Activated naive CD4-positive, alpha-beta T cell treated with anti-CD3 and anti-CD28 coated beads, Interleukin-2, amount 50 U/mL, for 72 hours (primary cell): ENCODE measurements around the gene CC2D1A. TPM values are rescaled to one million over a fixed set of nuclear protein-coding genes. Genes with fewer than 3 reads are reported as not detected.
A peak's percentile ranks its signal among the peaks of the same experiment; 100 is the strongest.

Experiments
- ATAC-seq, 2 donors: fragments of 150-1000 bp; cut with Tn5 transposase; 2 replicates each; pipeline ENCODE4 v1.10.0; 2021; ENCODE audit warnings: mild to moderate bottlenecking in 2 of 2, moderate library complexity in 2 of 2
- DNase-seq, 2 donors: peaks; one replicate each; pipeline ENCODE4 v3.0.0; 2021 to 2022; ENCODE audit warnings: low spot score in 2 of 2
- H3K27ac Mint-ChIP-seq, 2 donors: one replicate each; pipeline ENCODE4 v1.8.0; 2022; ENCODE audit warnings: mild to moderate bottlenecking in 2 of 2, mixed read lengths in 2 of 2
- H3K36me3 Mint-ChIP-seq, 2 donors: one replicate each; pipeline ENCODE4 v1.8.0; 2022; ENCODE audit warnings: mixed read lengths in 2 of 2
- H3K9me3 Mint-ChIP-seq, 2 donors: one replicate each; pipeline ENCODE4 v1.8.0; 2022; ENCODE audit warnings: mixed read lengths in 2 of 2
- total RNA-seq, 2 donors: library from RNA; stranded (reverse); gene quantifications; one replicate each; pipeline ENCODE4 v1.2.3, GENCODE V29; 2022

CC2D1A gene
- total RNA-seq: 10 to 100 TPM; 29.4 to 57.9 TPM

GRCh38 chr19:13905634-13906520, at the start of gene CC2D1A, which contains the start of gene BRME1:
CC2D1A (plus strand) TSS chr19:13906201; CDS start chr19:13906442, 241 bp downstream.
BRME1 (minus strand) TSS chr19:13906117; CDS start chr19:13904892, 1,225 bp downstream.
- ATAC-seq: peak; percentile 98 to 99
- H3K9me3 Mint-ChIP-seq: no peaks in the 10 kb centered on the region
- H3K36me3 Mint-ChIP-seq: peaks cover 5 to 6% of the 10 kb centered on the region in 2 donors
- DNase-seq: peak; percentile 94 to 96
- H3K27ac Mint-ChIP-seq: peak within 1 kb of the TSS; percentile 74 to 93

- ATAC-seq: no peak
- H3K36me3 Mint-ChIP-seq: no peaks in the 10 kb centered on the region
- DNase-seq: no peak
- H3K9me3 Mint-ChIP-seq: no peaks in the 10 kb centered on the region
- H3K27ac Mint-ChIP-seq: no peak overlapping the region
These were observed 49.5 kb upstream of the CC2D1A start for GRCh38 chr19:13856497-13856896.

- no peak for ATAC-seq
- Mint-ChIP-seq H3K27ac (peak overlapping the region in 1 of 2 donors; percentile 12), H3K9me3 (no peaks in the 10 kb centered on the region), H3K36me3 (peaks cover 0 to 4% of the 10 kb centered on the region in 2 donors)
- DNase-seq: no peak
These were observed 46.6 kb upstream of the CC2D1A start for GRCh38 chr19:13859361-13859880.

- H3K9me3 Mint-ChIP-seq: no peaks in the 10 kb centered on the region
- no peak for ATAC-seq
- peaks cover 0 to 7% of the 10 kb centered on the region in 2 donors for H3K36me3 Mint-ChIP-seq
These were observed 45.2 kb upstream of the CC2D1A start for GRCh38 chr19:13860679-13861391.

GRCh38 chr19:13861392-13861713, 44.6 kb upstream of the CC2D1A start:
- peak; percentile 4 to 11 for ATAC-seq
- Mint-ChIP-seq H3K36me3 (peaks cover 0 to 8% of the 10 kb centered on the region in 2 donors), H3K9me3 (no peaks in the 10 kb centered on the region), H3K27ac (peak overlapping the region; percentile 88 to 95)
- no peak for DNase-seq

More at GRCh38 chr19:13860679-13861391, 45.2 kb upstream of the CC2D1A start:
- peak overlapping the region; percentile 88 to 95 for H3K27ac Mint-ChIP-seq
- no peak for DNase-seq

- DNase-seq (peak; percentile 90 to 94), ATAC-seq (peak; percentile 92 to 95)
- Mint-ChIP-seq H3K9me3 (no peaks in the 10 kb centered on the region), H3K36me3 (peaks cover 0 to 12% of the 10 kb centered on the region in 2 donors), H3K27ac (peak overlapping the region; percentile 88 to 95)
These were observed 44.1 kb upstream of the CC2D1A start for GRCh38 chr19:13861714-13862531.

- no peaks in the 10 kb centered on the region for H3K9me3 Mint-ChIP-seq
- no peak overlapping the region for H3K27ac Mint-ChIP-seq
- ATAC-seq (no peak), DNase-seq (no peak)
- H3K36me3 Mint-ChIP-seq: peaks cover 0 to 12% of the 10 kb centered on the region in 2 donors
These were observed 41.8 kb upstream of the CC2D1A start for GRCh38 chr19:13864046-13864666.

GRCh38 chr19:13864667-13865570, 41.1 kb upstream of the CC2D1A start:
- no peak for DNase-seq
- Mint-ChIP-seq H3K36me3 (peaks cover 0 to 12% of the 10 kb centered on the region in 2 donors), H3K27ac (no peak overlapping the region), H3K9me3 (no peaks in the 10 kb centered on the region)
- no peak for ATAC-seq

- H3K9me3 Mint-ChIP-seq: no peaks in the 10 kb centered on the region
- no peak for ATAC-seq
These were observed 40.2 kb upstream of the CC2D1A start for GRCh38 chr19:13865571-13866462.

GRCh38 chr19:13866463-13867046, 39.4 kb upstream of the CC2D1A start:
- no peaks in the 10 kb centered on the region for H3K9me3 Mint-ChIP-seq
- no peak overlapping the region for H3K27ac Mint-ChIP-seq
- ATAC-seq (no peak), DNase-seq (no peak)
- peaks cover 0 to 12% of the 10 kb centered on the region in 2 donors for H3K36me3 Mint-ChIP-seq

More at GRCh38 chr19:13865571-13866462, 40.2 kb upstream of the CC2D1A start:
- H3K27ac Mint-ChIP-seq: no peak overlapping the region
- DNase-seq: no peak
- H3K36me3 Mint-ChIP-seq: peaks cover 0 to 12% of the 10 kb centered on the region in 2 donors

GRCh38 chr19:13868663-13869062, 37.3 kb upstream of the CC2D1A start:
- ATAC-seq (no peak), DNase-seq (no peak)
- Mint-ChIP-seq H3K27ac (no peak overlapping the region), H3K36me3 (peaks cover 0 to 12% of the 10 kb centered on the region in 2 donors), H3K9me3 (no peaks in the 10 kb centered on the region)

- no peak for ATAC-seq
- no peak overlapping the region for H3K27ac Mint-ChIP-seq
- H3K36me3 Mint-ChIP-seq: peaks cover 0 to 9% of the 10 kb centered on the region in 2 donors
- no peaks in the 10 kb centered on the region for H3K9me3 Mint-ChIP-seq
- DNase-seq: no peak
These were observed 36.7 kb upstream of the CC2D1A start for GRCh38 chr19:13869281-13869680.

- no peak for ATAC-seq
- no peak for DNase-seq
- no peaks in the 10 kb centered on the region for H3K9me3 Mint-ChIP-seq
- H3K36me3 Mint-ChIP-seq: peaks cover 0 to 5% of the 10 kb centered on the region in 2 donors
- no peak overlapping the region for H3K27ac Mint-ChIP-seq
These were observed 35.1 kb upstream of the CC2D1A start for GRCh38 chr19:13870873-13871272.

- H3K9me3 Mint-ChIP-seq: no peaks in the 10 kb centered on the region
- no peaks in the 10 kb centered on the region for H3K36me3 Mint-ChIP-seq
- DNase-seq: no peak
- H3K27ac Mint-ChIP-seq: no peak overlapping the region
- ATAC-seq: no peak
These were observed 33.7 kb upstream of the CC2D1A start for GRCh38 chr19:13872339-13872694.
